ENCODE results near the gene GPR141.

The GPR141 gene

DNA sequence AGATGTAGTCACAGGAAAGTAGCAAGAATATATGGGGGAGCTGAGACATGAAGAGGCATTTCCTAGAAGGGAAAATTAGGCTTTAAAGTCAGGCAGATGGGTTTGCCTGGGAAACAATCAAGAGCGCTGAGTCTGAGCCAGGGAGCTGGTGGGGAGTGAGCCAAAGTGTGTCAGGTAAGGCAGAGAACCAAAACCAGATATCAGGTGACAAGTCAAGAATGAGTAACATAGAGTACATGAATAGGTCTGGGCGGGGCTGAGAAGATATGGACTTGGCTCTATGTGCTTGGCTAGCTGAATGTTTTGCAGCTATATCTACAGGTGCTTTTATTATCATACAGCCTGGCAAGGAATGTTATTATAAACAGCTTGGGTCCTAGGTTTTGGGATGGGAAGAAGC, 49.3 kb downstream of the GPR141 start:
- DNase-seq, result no peak

DNA sequence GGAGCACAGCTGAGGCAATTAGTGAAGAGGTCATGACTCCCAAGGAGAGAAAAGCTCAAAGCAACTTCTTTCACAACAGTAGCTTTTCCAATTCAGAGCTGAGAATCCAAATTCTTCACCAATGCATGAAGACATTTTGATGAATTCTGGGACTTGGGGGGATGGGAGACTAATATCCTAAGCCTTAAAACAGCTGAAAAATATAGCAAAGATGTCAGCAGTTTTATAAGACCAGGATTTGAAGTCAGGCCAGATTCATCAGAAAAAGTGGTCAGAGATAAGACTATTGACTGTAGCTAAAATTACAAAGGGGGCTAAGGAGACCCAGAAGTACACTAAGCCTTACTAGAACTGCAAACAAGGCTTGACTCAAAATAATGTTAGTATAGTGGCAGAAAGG, 51.6 kb downstream of the GPR141 start:
- DNase-seq, result no peak

DNA sequence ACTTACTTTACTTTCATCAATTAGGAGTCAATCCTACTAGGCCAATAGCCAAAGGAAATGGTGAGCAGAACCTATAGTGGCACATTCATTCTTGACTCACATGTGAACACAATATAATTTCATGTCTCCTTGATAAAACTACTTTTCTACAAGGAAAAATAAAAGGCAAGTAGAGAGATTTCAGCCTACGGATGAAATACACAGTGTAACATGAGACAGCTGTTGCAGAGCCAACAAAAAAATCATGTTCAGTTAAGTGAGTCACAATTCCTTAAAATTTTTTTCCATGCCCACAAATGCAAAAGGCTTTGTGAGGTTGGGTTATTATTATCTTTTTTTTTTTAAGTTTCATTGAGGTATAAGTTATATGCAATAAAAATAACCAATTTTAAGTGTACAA, 54.8 kb downstream of the GPR141 start:
- DNase-seq, result no peak

DNA sequence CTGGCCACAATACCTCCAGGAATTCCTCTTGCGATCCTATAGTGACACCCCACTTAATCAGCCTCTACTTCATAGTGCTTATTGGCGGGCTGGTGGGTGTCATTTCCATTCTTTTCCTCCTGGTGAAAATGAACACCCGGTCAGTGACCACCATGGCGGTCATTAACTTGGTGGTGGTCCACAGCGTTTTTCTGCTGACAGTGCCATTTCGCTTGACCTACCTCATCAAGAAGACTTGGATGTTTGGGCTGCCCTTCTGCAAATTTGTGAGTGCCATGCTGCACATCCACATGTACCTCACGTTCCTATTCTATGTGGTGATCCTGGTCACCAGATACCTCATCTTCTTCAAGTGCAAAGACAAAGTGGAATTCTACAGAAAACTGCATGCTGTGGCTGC, 56.8 kb downstream of the GPR141 start:
- DNase-seq, result no peak

DNA sequence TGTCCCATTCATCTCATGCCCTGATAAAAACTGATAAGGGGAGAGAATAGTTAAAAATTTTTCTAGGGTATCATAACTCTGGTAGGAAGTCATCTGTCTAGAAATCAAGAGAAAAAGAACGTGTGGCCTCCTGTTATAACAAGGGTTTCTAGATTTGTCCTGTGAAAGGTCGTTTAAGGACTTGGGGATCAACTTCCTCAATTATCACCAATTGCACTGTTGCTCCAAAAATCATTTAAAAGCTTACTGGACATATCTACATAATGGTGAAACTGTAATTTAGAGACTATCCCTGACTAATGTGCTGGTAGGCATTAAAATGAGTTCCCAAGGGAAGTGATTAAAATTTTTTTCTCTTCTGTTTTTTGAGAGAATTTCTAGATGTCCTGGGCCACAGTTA, 58.2 kb downstream of the GPR141 start:
- no peak for DNase-seq

DNA sequence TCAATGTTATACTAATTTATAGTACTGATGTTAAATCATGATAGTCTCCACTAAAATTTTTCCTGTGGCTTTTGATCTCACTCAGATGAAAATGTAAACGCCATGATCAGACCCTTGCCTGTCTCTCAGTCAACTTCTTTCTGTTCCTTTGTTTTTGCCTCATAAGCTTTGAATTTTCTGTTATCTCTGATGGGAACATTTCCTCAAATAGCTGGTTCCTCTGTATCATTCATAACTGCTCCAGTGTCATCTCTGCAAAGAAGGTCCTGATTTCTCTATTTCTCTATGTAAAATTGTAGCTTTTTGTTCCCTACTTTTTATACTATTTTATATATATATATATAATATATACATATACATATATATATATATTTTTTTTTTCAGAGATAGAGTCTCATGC, 67.5 kb downstream of the GPR141 start:
- no peak for DNase-seq

DNA sequence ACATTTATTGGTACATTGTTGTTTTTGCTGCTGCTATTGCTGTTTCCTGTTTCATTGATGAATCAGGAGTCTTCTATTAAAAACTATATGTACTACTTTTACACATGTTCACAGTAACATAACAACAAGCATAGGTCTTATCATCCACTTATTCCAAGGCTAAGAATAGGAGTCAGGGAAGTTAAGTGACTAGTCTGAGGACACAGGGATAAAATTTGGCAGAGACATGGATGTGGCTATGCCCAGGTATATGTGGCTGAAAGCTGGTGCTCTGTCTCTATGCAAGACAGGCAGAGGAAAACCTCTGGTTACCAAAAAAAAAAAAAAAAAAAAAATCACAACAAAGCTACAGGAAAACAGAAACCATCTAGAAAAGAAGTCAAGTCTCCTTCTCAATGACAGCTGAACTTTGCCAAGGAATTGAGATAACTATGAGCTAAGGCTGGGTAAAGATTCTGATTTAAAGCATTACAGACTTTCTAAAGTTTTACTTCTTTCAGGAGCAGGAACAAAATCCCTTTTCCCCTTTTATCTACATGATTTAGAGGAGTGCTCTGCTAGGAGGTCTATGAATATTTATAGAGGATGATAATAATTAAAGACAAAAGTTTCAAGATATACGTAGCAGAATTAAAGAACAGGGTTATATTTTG, 70.0 kb downstream of the GPR141 start:
- DNase-seq, result no peak

DNA sequence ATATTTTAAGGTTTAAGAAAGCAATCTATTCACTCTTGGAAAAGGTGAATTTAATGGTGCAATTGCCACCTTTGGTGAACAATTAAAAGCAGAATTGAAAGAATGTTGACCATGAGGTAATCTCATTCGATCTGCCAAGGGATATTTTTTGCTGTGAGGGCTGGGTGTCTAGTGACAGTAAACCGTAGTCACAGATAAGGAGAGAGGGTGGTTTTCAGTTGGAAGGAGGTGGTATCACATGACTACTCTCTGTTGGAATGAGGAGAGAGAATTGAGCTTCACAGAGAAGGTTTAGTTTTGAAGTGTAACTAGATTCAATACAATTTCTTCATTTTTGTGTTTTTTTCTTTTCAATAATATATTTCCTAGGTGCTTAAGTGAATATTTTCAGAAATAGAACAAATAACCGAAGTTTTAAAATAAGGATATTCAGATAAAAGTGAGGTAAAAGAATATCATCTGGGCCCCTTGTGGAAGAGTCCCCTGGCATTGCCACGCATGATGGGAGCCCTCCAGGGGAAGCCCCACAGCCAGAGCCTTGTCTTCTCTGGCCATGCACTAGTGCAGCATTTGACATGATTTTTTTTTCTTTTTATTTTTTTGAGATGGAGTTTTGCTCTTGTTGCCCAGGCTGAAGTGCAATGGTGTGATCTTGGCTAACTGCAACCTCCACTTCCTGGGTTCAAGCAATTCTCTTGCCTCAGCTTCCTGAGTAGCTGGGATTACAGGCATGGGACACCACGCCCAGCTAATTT, 73.4 kb downstream of the GPR141 start:
- DNase-seq, result no peak

DNA sequence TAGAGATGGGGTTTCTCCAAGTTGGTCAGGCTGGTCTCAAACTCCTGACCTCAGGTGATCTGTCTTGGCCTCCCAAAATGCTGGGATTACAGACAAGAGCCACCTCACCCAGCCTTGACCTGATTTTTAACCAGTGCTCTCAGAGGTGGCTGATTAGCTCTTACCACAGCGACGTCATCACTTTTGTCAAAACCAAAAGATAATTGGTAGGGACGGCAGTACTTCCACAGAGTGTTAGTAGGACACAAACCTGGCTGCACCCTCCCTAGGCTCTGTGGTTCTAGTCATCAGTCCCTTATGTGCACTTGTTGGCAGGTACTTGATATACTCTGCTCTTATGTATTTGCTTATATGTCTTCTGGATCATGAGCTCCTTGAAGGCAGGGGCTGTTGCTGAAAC, 74.0 kb downstream of the GPR141 start:
- DNase-seq, result no peak

DNA sequence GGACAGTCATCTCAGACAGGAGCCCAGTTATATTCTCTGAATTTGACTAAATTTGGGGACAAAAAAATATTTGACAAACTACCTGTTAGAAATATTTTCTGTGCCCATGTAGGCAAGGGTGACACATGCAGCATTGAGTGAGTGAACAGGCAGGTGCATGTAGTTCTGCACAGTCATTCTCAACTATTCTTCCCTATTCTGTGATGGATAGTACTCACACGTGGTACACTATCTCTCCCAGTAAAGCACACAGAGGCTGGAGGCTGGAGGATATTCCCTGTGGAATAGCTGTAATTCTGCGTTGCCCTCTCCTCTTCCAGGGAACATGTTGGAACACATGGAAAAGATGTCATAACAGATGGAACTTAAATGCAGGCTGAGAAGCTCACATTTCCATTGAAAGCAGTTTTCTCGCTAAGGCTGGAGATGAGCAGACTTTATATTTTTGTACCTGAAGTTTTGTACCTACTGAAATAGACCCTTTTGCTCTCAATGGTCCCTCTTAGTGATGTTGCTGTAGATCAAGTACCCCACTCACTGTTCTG, 75.0 kb downstream of the GPR141 start:
- DNase-seq, result no peak

DNA sequence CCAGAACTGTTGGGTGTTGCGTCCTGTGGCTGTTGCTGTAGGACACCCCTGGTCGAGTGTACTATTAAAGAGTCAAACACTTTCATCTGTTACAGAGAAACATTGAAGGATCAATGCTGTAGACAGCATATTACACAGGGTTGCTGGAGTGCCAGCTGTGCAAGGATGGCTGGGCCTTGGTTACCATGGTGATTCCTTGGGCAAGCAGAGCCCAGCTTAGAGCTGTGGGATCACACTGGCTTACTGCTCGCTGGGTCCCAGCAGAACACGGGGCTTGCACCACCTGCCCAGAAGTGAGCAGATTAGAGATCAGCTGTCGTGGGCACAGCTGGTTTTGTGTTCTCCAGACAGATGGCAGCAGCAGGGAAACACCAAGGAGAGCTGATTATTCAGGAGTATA, 76.0 kb downstream of the GPR141 start:
- DNase-seq, result no peak

DNA sequence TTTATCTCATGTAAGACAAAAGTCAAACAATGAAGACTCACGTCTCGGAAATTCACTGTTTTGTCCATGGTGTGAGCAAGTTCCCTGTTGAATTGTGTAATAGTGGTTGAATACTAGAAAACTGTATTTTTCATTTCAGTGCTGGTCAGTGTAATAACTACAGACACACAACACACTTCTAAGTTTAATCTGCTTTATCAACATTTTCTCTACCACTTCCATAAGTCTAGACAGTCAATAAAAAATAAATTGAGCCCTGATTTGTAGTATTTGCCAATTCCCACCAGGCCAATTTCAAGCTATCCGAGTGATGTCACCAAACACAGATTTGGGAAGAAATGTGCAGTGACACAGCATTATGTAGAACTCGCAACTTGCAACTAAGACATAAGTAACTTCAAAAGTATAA, 81.9 kb downstream of the GPR141 start:
- no peak for DNase-seq

DNA sequence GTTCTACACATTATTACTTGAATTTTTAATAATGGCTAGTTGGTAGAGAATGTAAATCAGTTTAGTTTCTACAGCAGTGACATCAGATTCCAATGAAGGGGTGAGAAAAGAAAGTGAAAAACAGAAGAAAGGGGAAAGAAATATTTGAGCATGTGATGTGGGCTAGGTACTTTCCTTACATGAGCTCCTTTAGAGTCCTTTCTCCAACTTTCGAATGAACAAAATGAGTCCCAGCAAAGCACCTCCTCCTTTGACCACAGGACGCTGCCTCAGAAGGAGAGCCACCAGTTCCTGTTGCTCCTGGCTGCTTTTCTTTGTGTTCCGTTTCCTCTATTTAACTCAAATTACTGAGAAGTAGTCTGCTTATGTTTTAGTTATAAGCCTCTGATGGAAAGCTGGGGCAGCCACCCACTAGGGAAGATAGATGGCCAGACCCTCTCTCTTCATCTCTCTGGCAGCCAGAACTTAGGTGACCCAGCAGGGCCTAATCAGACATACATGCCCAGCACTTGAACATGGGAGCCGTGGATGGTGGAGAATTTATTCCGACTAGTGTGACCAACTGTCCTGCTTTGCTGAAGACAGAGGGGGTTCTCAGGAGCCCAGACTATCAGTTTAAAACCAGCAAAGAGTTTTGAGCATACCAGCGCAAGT, 82.4 kb downstream of the GPR141 start:
- peak in 1 of 2 donors; percentile 11 for DNase-seq

DNA sequence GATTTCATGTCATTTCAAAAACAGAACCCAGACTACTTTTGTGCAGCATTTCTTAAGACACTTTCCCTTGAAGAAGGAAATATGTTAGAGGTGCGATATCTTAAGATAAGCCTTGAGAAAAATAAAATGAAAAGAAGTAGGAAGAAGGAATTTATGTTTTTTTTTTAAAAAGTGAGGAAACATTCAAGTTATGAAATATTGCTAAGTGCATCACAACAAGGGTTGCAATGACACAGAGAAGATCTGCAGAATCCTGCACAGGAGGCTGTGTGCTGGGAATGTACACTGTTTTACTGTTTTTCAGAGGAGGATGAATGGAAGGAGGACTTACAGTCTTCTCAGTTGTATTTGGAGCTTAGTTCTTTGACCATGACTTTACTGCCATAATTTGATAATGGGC, 85.0 kb downstream of the GPR141 start:
- DNase-seq, result no peak

DNA sequence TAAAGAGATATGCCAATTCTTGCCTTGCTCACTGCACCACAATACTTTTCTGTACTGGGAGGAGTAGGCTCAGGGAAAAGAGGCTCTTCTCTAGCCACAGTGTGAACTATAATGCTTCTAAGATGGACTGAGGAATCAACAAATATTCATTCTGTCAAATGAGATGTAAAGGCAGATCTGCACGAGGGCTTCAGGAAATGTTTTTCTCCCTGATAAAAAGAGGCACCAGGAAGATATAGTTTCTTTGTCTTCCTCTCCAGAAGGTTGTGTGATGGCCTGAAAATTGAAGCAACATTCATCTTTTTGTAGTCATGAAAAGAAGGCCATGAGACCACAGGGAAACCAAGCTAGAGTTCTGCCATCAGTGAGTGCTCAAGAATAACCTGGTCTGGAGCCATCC, 85.7 kb downstream of the GPR141 start:
- no peak for DNase-seq

DNA sequence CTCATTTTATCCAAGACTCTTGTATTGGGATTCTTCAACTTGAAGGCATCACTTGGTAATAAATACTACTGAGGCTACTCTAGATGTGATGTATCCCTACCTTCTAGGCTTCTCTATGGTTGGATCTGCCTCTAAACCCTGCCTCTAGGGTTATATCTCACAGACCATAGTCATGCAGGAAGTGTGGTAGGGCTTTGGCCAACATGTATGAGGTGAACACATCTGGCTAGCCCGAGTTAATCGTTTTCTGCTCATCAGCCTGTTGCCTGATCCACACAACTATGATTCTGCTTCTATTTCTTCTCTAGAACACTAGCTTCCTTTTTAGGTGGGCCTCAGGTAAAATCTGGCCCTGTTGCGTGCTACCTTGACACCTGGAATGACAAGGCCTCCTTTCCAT, 86.2 kb downstream of the GPR141 start:
- DNase-seq, result no peak

DNA sequence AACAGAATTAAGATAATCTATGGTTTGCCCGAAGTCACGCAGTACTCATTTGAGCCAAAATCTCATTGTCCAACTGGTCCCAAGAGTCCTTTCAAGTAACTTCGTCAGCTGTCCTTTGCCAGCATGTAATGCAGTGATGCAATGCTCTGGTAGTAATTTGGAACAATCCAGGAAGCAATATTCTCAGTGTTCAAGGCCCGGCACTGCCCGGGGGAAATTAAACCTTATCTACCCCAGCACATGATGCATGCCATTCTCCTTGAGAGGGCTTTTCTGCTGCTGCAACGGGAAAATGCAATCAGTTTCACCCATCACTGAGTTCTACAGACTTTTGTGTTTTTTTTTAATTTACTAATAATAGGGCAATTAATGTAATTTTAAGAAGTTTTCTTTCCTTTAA, 87.3 kb downstream of the GPR141 start:
- DNase-seq, result no peak

DNA sequence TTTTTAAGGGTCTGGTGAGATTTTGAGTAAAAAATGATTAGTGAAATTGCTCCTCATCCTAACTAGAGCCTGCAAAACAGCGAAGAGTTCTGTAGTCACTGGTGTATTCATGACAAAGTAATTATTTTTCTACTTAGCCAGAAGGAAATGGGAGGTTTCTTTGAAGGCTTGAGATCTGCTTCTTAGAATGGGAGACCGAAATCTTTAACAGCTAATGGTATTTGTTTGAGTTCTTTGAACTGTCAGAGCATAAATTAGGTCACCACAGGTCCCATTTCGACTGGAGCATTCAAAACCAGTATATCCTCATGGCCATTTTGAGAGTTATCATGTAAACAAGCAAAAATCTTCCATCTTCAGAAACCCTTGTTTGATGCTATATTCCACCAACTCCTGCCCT, 87.8 kb downstream of the GPR141 start:
- no peak for DNase-seq

DNA sequence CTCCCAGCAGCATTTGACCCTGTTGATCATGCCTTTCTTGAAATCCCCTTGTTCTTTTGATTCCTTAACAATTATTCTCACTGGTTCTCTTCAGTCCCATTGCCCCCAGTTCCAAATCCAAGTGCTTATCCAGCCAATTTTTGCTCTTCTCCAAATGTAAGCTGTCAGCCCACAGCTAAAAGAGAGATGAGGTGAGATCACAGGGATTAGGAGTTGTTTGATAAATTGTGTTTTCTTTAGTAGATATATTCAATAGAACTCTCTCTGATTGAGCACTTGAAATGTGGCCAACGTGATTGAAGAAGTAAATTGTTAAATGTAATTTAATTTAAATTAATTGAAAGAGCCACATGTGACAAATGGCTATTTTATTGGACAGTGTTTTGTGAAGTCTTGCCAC, 88.2 kb downstream of the GPR141 start:
- no peak for DNase-seq

DNA sequence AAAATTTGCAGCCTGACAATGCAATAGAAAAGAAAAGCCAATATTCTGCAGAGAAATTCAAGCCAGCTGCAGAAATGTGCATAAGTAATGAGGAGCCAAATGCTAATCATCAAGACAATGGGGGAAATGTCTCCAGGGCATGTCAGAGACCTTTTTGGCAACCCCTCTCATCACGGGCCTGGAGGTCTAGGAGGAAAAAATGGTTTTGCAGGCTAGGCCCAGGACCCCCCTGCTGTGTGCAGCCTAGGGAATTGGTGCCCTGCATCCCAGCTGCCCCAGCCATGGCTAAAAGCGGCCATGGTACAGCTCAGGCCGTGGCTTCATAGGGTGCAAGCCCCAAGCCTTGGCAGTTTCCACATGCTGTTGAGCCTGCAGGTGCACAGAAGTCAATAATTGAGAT, 92.4 kb downstream of the GPR141 start:
- DNase-seq, result no peak

DNA sequence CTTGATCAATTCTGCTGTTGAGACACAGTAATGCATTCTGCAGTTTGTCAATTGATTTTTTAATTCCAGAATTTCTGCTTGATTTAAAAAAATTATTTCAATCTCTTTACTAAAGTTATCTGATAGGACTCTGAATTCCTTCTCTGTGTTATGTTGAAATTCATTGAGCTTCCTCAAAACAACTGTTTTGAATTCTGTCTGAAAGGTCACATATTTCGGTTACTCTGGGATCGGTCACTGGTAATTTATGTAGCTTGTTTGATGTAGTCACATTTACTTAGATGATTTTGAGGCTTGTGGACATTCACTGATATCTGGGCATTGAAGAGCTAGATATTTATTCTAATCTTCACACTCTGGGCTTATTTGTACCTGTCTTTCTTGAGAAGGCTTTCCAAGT, 97.6 kb downstream of the GPR141 start:
- DNase-seq, result no peak

DNA sequence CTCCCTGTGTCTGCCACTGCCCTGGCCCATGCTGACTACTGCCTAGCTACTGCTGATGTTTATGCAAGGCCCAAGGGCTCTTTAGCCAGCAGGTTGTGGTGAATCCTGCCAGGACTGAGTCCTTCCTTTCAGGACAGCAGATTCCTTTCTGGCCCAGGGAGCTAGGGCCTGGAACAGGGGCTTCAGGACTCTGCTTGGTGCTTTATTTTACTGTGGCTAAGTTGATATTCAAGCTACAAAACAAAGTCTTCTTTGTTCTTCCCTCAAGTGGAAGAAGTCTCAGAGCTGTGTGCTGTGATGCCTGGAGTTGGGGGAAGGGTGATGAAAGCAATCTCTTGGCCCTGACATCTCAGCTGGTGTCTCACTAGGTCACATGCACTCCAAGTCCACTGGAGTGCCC, 98.6 kb downstream of the GPR141 start:
- no peak for DNase-seq

DNA sequence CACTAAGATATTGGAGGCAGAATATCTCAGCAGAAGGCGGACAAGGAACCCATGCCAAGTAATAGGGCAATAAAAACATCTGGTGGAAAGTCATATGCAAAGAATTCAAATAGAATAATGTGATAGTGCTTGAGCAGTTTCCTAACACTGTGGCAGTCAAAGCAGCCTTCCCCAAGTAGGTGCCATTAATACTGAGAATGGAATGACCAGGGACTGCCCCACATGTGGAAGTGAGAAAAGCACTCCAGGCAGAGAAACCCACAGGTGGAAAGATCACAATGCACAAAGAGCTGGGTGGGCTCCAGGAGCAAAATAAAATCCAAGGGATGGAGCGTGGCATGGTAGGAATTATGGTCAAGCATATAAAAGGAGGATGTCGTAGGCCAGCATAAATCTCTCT, 100.4 kb downstream of the GPR141 start:
- no peak for DNase-seq

All from hippocampal formation (tissue), 2 donors.